Small intestine (tissue), 7 donors: Measurements from ENCODE around the gene FAAH. TPM values are rescaled to one million over a fixed set of nuclear protein-coding genes. Genes with fewer than 3 reads are reported as not detected.

Source experiments
- DNase-seq, 2 donors: peaks; one replicate each; pipeline versions ENCODE4 v3.0.0 to v3.0.0-alpha.2; 2013
- FAIRE-seq: peaks from 2 replicates; lab custom pipeline; 2012; peaks lifted over from hg19 to GRCh38; lab: Jason Lieb, UNC
- H3K27ac ChIP-seq, 3 donors: one replicate each; pipeline ENCODE4 v1.5.1; 2013; ENCODE audit warnings: low read length in 2 of 3, mild to moderate bottlenecking in 2 of 3, control low read depth in 1 of 3, inconsistent platforms in 1 of 3, low read depth in 1 of 3, moderate library complexity in 1 of 3
- H3K27me3 ChIP-seq, 3 donors: one replicate each; pipeline ENCODE4 v1.6.1; 2013; ENCODE audit warnings: low read length in 3 of 3, inconsistent platforms in 1 of 3; ENCODE audit not compliant: control insufficient read depth in 3 of 3, insufficient read depth in 3 of 3
- H3K36me3 ChIP-seq, 3 donors: one replicate each; pipeline ENCODE4 v1.6.1; 2013; ENCODE audit warnings: low read length in 3 of 3, inconsistent platforms in 1 of 3, low read depth in 1 of 3, mild to moderate bottlenecking in 1 of 3, moderate library complexity in 1 of 3; ENCODE audit not compliant: control insufficient read depth in 3 of 3, insufficient read depth in 2 of 3
- H3K4me1 ChIP-seq, 3 donors: one replicate each; pipeline ENCODE4 v1.6.1; 2013; ENCODE audit warnings: low read length in 2 of 3, inconsistent platforms in 1 of 3, low read depth in 1 of 3, mild to moderate bottlenecking in 1 of 3, moderate library complexity in 1 of 3; ENCODE audit not compliant: control insufficient read depth in 3 of 3, insufficient read depth in 2 of 3
- H3K4me3 ChIP-seq, 3 donors: one replicate each; pipeline ENCODE4 v1.5.1; 2013; ENCODE audit warnings: low read length in 3 of 3, control low read depth in 1 of 3, inconsistent platforms in 1 of 3, low read depth in 1 of 3, mild to moderate bottlenecking in 1 of 3, moderate library complexity in 1 of 3
- H3K9me3 ChIP-seq, 2 donors: one replicate each; pipeline ENCODE4 v1.6.1; 2013; ENCODE audit warnings: low read depth in 1 of 2, low read length in 1 of 2; ENCODE audit not compliant: control insufficient read depth in 2 of 2, insufficient read depth in 1 of 2
- WGBS, 3 donors: extraction: QIAGEN DNeasy Blood & Tissue Kit; methylation state at CpG; one replicate each; pipeline ENCODE4 v1.1.7; 2013; 5-methylcytosine and 5-hydroxymethylcytosine counted together
- polyA plus RNA-seq, 4 donors: library from polyadenylated mRNA; stranded (reverse) in 3 of 4; unstranded in 1 of 4; fragments of 200-250 nt in 3 of 4; fragments of 120-200 nt in 1 of 4; gene quantifications; one replicate each; pipeline versions ENCODE4 v1.2.1 to v1.2.3, GENCODE V29; 2013
- donor health status: healthy with polysubstance abuse.
- donor health status: control.
- donor health status: control.
- donor health status: Bipolar disorder and iron deficiency.
- donor health status: healthy.

FAAH gene
- polyA plus RNA-seq, 4 donors = 28.7 to 138 (median 68.6) TPM

- WGBS, 3 donors = 46 to 58% (median 52%) methylated on average over 5 of the region's 5 CpGs
- Histone ChIP-seq H3K36me3 (no peaks in the 10 kb centered on the region), H3K9me3 (no peaks in the 10 kb centered on the region), H3K4me3 (no peak overlapping the region), H3K27me3 (peaks cover 0 to 21% (median 6%) of the 10 kb centered on the region in 3 donors), H3K27ac (no peak overlapping the region), H3K4me1 (no peaks in the 10 kb centered on the region)
- no peak for FAIRE-seq
- DNase-seq = no peak
Observed at GRCh38 chr1:46421739-46422138, 27.6 kb downstream of the FAAH start.

- FAIRE-seq (no peak), DNase-seq (no peak)
- Histone ChIP-seq H3K4me3 (no peak overlapping the region), H3K4me1 (no peaks in the 10 kb centered on the region), H3K9me3 (no peaks in the 10 kb centered on the region), H3K27me3 (peaks cover 0 to 21% (median 6%) of the 10 kb centered on the region in 3 donors), H3K27ac (no peak overlapping the region), H3K36me3 (no peaks in the 10 kb centered on the region)
- WGBS, 3 donors = 39 to 72% (median 56%) methylated on average over 9 of the region's 9 CpGs
Observed at GRCh38 chr1:46422261-46422871, 28.2 kb downstream of the FAAH start.

DNA sequence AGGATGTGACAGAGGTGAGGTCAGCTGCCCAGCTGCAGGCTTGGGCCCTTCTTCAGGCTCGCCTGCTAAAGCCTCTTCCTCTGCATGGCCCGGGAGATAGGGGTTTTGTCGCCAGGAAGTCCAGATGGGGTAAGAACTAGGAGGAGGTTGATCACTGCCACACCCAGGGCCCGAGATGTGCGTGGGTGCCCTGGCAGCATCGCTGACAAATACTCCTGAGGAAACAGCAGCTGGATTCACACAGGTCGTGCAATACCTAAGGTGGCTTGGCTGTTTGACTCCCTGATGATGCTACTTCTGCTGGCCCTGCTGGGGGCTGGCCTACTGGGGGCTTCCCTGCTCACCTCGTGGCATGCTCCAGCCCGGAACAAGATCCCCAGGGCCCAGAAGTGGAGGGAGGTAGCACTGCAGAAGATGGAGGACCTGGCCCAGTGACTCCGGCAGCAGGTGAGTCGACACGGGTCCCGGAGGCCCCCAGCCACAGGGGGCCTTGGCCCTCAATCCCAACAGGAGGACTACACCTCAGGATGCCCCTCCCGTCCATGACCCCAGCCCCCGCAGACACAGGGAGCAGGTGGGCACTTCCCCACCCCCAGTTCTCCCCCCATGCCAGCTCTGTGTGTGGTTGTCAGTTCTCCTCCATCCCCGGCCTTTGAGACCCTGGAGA, 29.6 kb downstream of the FAAH start:
- DNase-seq = no peak
- no peaks in the 10 kb centered on the region for H3K9me3 ChIP-seq
- no peaks in the 10 kb centered on the region for H3K4me1 ChIP-seq
- WGBS, 3 donors = 49 to 76% (median 62%) methylated on average over 16 of the region's 16 CpGs
- H3K27me3 ChIP-seq = peaks cover 0 to 21% (median 6%) of the 10 kb centered on the region in 3 donors
- no peaks in the 10 kb centered on the region for H3K36me3 ChIP-seq
- no peak overlapping the region for H3K27ac ChIP-seq
- no peak overlapping the region for H3K4me3 ChIP-seq
- no peak for FAIRE-seq

GRCh38 chr1:46424730-46425129, 30.6 kb downstream of the FAAH start:
- H3K27me3 ChIP-seq = peaks cover 0 to 21% (median 6%) of the 10 kb centered on the region in 3 donors

GRCh38 chr1:46425726-46426125, 31.6 kb downstream of the FAAH start:
- FAIRE-seq (no peak), DNase-seq (no peak)
- Histone ChIP-seq H3K27ac (no peak overlapping the region), H3K4me1 (no peaks in the 10 kb centered on the region), H3K4me3 (no peak overlapping the region), H3K36me3 (no peaks in the 10 kb centered on the region), H3K27me3 (peaks cover 0 to 21% (median 6%) of the 10 kb centered on the region in 3 donors), H3K9me3 (no peaks in the 10 kb centered on the region)
- WGBS, 3 donors = 31 to 57% (median 45%) methylated on average over 4 of the region's 4 CpGs

More at GRCh38 chr1:46424730-46425129, 30.6 kb downstream of the FAAH start:
- H3K9me3 ChIP-seq = no peaks in the 10 kb centered on the region
- WGBS, 3 donors = 71 to 77% (median 74%) methylated on average over 4 of the region's 4 CpGs
- no peak overlapping the region for H3K4me3 ChIP-seq
- H3K27ac ChIP-seq = no peak overlapping the region
- FAIRE-seq = no peak
- DNase-seq = no peak
- no peaks in the 10 kb centered on the region for H3K4me1 ChIP-seq
- H3K36me3 ChIP-seq = no peaks in the 10 kb centered on the region

DNA sequence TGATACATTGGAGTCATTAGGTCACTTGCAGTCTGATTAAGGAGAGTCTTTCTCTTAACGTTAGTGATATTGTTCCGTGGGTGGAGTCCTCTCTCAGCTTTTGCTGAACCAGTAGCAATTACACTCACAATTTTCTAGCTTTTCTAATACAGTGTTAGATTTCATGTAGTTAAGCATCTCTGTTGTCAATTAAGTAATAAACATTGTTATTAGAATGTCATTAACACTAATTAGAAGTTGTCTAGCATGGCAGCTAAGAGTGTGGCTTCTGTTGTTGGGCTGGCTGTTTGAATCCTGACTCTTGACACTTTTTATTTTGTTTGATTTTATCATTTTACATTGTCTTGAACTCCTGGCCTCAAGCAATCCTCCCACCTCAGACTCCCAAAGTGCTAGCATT, 33.4 kb downstream of the FAAH start:
- Histone ChIP-seq H3K36me3 (no peaks in the 10 kb centered on the region), H3K9me3 (no peaks in the 10 kb centered on the region), H3K27ac (no peak overlapping the region), H3K4me3 (no peak overlapping the region), H3K27me3 (peaks cover 0 to 14% (median 6%) of the 10 kb centered on the region in 3 donors), H3K4me1 (no peaks in the 10 kb centered on the region)
- DNase-seq = no peak
- FAIRE-seq = no peak
- WGBS, 3 donors = 46 to 64% (median 56%) methylated on average over 2 of the region's 2 CpGs

GRCh38 chr1:46429436-46429835, 35.3 kb downstream of the FAAH start:
- H3K4me1 ChIP-seq = no peaks in the 10 kb centered on the region
- H3K4me3 ChIP-seq = no peak overlapping the region
- no peak for DNase-seq
- H3K9me3 ChIP-seq = no peaks in the 10 kb centered on the region
- no peaks in the 10 kb centered on the region for H3K36me3 ChIP-seq
- H3K27ac ChIP-seq = no peak overlapping the region
- 72 to 95% (median 90%) methylated on average over 1 of the region's 1 CpG for WGBS, 3 donors
- no peak for FAIRE-seq
- H3K27me3 ChIP-seq = peaks cover 0 to 6% (median 6%) of the 10 kb centered on the region in 3 donors

DNA sequence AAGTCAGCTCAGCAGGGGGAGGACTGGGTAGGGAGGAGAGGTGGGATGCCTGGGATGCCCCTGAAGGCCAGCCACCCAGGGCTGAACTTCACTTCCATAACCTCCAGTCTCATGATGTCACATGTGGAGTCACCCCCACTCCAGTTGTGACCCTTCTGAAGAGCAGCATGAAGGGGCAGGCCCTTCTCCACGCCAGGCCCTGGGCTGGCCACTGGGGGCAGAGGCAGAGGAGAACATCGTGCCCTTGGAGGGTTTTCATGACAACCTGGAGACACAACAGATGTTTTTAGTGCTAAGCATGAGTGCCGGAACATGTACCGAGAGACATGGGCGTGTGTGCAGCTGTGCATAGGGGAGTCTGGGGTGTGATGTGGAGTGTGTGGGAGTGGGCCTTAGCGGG, 37.6 kb downstream of the FAAH start:
- Histone ChIP-seq H3K9me3 (no peaks in the 10 kb centered on the region), H3K36me3 (no peaks in the 10 kb centered on the region)
- DNase-seq = no peak

More for the DNA sequence above, 37.6 kb downstream of the FAAH start:
- peaks cover 0 to 6% (median 0%) of the 10 kb centered on the region in 3 donors for H3K27me3 ChIP-seq
- WGBS, 3 donors = 67 to 76% (median 72%) methylated on average over 6 of the region's 6 CpGs
- no peak overlapping the region for H3K27ac ChIP-seq
- no peak for FAIRE-seq
- no peak overlapping the region for H3K4me3 ChIP-seq
- H3K4me1 ChIP-seq = no peaks in the 10 kb centered on the region
